WI38 (cell line): Measurements from ENCODE around the gene DTNB.

Experiments
- H3K4me3 ChIP-seq: 2 replicates; pipeline ENCODE4 v1.5.1; 2011; ENCODE audit warnings: low read depth, mild to moderate bottlenecking, control low read depth, low read length
- CTCF ChIP-seq: IDR thresholded peaks from 2 replicates; pipeline ENCODE4 v1.5.1; 2012; ENCODE audit warnings: low read depth, mild to moderate bottlenecking, control low read depth, low read length

The DTNB gene

GRCh38 chr2:25331686-25332365 lies 341.6 kb downstream of the DTNB start:
- TF ChIP-seq CTCF, result no peak
- H3K4me3 ChIP-seq, result no peak overlapping the region

GRCh38 chr2:25330937-25331336 lies 342.4 kb downstream of the DTNB start:
- no peak overlapping the region for H3K4me3 ChIP-seq
- TF ChIP-seq CTCF, result no peak

- no peak overlapping the region for H3K4me3 ChIP-seq
- no peak for TF ChIP-seq CTCF
Measured at GRCh38 chr2:25330273-25330672, 343.1 kb downstream of the DTNB start.

- H3K4me3 ChIP-seq, result no peak overlapping the region
- no peak for TF ChIP-seq CTCF
Measured at GRCh38 chr2:25328152-25329085, 345.0 kb downstream of the DTNB start.
